NCI-H524 treated with DMSO at 0.1 percent for 48 hours (cell line): ENCODE data around the gene CIDEC.
A peak's percentile ranks its signal among the peaks of the same experiment; 100 is the strongest.
"Not testable (repeated sequence)": the region's sequence is repeated elsewhere in the genome, so short reads cannot be mapped to it uniquely, and the experiment has no call there.

Experiments
- DNase-seq: peaks from one replicate; lab custom pipeline; 2025; lab: John Stamatoyannopoulos, UW

The CIDEC gene

DNA sequence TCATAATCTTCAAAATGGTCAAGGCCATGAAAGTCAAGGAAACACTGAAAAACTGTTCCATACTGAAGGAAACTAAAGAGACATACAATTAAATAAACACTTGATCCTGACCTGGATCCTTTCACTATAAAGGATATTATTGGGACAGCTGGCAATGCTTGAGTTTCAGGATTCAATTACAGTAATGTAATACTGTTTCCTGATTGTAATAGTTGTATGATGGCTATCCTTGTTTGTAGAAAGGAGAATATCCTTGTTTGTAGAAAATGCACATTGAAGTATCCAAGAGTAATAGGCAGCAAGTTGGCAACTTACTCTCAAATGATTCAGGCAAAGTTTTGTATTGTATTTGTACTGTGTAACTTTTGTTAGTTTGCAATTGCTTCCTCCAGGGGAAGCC, 4.6 kb downstream of the CIDEC start:
- no peak for DNase-seq

DNA sequence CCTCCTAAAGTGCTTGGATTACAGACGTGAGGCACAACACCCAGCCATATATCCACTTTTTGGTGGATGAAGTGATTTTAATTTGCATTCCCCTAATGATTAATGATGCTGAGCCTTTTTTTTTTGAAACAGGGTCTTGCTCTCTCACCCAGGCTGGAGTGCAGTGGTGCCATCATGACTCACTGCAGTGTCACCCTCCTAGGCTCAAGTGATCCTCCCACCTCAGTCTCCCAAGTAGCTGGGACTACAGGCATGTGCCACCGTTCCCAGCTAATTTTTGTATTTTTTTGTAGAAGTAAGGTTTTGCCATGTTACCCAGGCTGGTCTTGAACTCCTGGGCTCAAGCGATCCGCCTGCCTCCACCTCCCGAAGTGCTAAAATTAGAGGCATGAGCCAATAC, 8.0 kb downstream of the CIDEC start:
- DNase-seq: not testable (repeated sequence)

DNA sequence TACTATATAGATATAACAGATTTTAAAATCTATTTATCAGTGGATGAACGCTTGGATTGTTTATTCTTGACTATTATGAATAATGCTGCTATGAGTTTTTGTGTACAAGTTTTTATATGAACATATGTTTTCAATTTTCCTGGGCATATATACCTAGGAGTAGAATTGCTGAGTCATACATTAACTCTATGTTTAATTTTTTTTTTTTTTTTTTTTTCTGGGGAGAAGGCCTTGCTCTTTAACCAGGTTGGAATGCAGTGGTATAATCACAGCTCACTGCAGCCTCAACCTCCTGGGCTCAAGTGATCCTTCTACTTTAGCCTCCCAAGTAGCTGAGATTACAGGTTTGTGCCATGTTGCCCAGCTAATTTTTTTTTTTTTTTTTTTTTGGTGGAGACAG, 9.1 kb downstream of the CIDEC start:
- DNase-seq: no peak

DNA sequence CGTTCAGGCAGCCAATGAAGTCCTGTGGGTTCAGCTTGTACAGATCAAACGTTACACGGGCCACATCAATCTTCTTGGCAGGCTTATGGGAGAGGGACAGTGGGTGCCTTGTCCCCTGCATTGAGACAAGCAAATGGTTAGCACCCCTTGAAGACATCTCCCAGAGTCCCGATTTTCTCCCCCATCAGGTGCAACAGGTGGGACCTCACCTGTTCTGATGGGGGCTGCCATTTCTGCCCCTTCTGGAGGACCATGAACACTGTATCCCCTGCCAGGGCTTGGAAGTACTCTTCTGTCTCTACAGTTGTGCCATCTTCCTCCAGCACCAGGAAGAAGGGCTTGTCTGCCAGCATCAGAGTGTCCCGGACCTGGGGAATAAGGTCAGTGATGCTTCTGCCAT, 10.1 kb downstream of the CIDEC start:
- DNase-seq: no peak

DNA sequence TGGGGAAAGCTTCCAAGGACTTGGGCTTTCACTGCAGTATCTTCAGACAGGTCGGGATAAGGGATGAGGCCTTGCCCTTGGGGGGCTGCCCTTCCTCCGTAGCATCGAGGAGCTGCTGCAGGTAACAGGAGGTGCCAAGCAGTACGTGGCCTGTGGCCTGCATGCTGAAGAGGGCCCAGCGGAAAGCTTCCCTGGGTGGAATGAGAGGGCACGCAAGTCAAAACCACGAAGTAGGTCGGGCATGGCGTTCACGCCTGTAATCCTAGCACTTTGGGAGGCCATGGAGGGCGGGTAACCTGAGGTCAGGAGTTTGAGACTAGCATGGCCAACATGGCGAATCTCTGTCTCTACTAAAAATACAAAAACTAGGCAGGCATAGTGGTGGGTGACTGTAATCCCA, 12.9 kb downstream of the CIDEC start:
- DNase-seq: no peak

DNA sequence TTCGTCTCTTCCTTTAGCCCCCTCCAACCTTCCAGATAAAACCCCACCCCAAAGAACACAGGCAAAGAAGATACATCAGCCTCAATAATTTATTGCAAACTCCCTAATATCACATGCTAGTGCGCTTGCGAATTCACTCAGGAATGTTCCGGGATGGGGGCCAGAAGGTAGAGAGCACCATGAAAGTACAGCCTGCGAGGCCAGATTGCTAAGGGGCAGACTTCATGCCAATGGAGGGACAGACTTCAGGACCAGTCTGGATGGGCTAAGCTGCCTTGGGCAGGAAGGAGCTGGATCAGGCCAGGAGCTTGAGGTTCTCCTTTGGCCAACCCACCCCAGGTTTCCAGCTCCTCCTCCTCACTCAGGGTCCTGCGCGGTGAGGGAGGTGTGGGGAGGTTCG, 13.4 kb downstream of the CIDEC start:
- DNase-seq: no peak

DNA sequence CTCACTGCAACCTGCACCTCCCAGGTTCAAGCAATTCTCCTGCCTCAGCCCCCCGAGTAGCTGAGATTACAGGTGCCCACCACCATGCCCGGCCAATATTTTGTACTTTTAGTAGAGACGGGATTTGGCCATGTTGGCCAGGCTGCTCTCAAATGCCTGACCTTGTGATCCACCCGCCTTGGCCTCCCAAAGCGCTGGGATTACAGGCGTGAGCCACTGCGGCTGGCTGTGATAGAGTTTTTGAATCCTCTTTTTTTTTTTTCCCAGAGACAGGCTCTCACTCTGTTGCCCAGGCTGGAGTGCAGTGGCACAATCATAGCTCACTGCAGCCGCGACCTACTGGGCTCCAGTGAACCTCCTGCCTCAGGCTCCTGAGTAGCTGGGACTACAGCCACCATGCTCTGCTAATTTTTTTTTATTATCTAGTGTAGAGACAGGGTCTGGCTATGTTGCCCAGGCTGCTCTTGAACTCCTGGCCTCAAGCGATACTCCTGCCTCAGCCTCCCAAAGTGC, 14.9 kb downstream of the CIDEC start:
- DNase-seq: not testable (repeated sequence)

DNA sequence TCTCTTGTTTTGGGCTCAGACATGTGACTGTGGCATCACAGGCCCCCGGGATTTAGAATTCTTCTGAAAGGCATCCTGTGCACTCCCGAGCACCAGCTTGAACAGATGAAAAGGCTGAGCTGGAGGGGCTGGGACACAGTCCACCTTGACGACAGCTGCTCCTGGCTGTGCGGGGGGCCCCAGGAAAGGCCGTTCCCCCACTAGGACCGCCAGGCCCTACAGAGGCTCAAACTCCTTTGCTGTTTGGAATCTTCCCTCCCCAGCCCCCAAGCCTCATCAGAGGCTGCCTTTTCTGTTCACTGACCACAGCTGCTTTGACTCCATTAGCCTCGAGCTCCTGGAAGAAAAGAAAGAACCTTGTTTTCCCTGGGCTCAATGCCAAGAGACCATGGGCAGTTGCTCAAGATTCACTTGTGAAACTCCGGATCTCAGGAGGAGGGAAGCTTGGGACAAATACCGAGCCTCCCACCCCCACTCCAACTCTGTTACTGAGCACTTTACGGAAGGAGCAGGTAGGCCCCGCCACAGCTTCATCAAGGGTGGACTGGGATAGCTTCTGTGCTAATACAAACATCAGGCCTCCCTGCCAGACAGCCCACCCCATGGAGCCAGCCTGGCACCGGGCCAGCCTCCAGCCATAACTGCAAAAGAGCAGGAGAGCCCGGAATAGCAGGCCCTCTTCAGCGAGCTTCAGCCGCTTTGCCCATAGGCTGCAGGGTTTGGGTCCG, 15.7 kb downstream of the CIDEC start:
- DNase-seq: no peak

DNA sequence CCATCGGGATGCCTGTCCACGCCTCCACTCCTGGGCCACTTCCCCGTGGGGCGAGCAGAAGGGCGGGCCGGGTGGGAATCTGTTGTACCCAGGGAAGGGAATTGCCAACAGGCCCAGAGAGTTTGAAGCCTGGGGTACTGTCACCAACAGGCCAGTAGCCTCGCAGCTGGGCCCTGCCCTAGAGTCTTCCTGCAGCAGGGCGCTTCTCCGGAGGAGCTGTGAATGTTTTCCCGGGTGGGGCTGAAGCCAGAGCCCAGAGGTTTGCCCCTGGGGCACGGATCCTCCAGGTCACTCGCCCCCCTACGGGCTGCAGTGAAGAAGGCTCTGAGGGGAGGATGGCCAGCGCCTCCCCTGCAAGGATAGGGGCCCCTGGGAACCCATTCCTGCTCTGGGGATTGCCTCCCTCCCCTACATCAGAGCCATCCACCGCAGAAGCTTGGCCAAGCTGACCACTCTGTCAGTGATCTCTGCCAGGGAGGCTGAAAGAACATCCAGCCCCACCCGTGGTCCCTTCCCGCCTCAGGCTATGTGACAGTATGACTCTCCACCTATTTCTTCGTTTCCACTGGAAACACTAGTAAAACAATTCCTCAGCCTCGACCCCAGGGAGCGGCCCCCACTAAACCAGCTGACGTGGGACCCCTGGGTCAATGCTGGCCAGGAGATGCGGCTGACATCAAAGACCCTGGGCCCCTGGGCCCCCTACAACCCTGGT, 16.8 kb downstream of the CIDEC start:
- no peak for DNase-seq

DNA sequence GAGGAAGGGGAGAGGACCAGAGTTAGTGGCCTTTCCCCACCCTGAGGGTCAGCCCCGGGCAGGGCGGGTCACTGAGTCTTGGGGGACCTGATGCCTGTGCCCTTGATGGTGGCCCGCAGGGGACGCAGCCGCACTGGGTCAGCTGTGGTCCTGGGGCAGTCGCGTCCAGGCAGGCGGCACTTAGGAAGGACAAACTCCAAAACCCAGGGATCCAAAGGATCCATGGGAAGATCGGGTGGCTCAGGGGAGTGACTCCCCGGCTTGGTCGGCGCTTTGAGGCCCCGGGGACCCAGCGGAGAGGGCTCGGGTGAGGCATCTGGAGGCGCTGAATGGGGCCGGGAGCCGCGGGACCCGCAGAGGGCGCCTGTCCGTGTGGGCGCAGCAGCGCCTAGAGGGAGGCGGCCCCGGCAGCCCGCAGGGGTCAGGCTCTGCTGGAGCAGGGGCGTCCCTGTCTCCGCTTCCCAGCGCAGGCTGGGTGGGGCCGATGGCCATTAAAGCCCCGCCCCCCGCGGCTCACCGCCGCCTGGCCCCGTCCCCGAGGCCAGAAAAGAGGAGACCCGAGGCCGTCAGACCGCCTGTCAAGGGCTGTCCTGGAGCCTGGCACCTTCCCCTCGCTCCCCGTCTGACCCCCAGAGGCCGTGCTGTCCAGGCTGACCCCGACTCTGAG, 17.5 kb downstream of the CIDEC start:
- no peak for DNase-seq

DNA sequence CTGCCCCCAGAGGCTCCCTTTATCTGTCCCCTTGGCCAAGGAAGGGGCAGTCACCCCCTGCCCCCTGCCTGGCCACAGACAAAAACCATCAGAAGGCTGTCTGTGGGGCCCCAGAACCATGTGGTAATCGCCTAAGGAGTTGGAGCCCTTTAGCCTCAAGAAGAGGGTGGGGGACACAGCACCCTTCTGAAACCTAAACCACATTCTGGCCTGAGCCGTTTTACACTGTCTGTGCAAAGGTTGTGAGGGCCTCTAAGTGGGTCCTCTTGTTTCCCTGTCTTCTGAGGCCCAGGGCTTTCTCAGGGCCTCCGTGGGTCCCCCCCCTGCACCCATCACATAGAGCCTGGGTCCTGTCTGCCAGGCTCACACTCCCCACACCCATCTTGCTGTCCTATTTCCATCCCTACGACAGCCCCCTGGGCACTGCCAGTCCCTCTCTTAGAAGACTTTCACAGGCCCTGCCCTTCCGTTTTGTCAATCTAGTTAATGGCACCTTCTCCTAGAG, 18.4 kb downstream of the CIDEC start:
- DNase-seq: no peak

DNA sequence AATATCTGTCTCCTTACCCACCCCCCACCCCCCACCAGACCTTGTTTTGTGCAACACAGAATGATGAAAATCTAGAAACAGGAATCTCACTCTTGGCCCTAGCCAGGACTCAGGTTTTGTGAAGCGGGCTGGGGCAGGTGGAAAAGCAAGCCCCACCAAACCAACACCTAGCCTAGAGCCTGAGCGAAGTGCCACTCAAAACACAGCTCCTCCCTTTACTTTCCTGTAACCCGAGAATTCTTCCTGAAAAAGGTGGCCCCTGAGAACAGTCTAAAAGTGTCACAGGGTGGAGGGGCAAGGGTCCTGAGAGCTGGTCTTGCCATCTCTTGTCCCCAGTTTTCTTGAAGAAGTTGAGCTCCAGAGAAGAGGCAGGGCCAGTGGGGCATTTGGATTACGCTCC, 18.9 kb downstream of the CIDEC start:
- no peak for DNase-seq

DNA sequence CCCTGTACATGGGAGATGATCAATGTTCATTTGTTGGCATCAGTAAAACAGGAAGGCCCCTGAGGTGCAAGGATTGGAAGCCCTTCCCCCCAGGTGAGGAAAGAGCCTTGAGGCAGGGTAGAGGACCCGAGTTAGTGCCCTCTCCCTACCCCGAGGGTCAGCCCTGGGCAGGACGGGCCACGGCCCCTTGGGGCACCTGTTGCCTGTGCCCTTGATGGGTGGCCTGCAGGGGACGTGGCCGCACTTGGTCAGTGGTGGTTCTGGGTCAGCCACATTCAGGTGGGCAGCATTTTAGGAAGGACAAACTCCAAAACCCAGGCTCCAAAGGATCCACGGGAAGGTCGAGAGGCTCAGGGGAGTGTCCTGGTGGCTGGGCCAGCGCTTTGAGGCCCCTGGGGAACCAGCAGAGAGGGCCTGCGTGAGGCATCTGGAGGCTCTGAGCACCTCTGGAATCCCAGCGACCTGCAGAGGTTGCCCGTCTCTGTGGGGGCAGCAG, 20.5 kb downstream of the CIDEC start:
- DNase-seq: no peak

DNA sequence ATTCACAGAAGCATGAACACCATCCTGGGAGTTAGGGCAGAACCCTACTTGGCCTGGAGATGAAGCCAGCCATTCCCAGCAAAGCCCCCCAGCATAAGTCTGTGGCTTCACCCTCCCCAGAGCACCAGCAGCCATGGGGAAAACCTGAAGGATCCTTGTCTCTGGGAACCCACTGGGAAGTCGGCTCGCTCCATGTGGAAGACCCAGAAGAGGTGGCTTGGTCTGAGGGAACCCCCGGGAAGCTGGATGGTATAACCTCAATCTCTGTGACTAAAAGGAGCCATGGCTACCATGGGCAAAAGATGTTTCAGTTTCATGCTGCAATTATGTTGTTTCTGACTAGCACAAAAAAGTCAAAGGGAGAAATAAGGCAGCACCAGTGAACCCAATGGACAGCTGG, 24.5 kb downstream of the CIDEC start:
- DNase-seq: no peak

DNA sequence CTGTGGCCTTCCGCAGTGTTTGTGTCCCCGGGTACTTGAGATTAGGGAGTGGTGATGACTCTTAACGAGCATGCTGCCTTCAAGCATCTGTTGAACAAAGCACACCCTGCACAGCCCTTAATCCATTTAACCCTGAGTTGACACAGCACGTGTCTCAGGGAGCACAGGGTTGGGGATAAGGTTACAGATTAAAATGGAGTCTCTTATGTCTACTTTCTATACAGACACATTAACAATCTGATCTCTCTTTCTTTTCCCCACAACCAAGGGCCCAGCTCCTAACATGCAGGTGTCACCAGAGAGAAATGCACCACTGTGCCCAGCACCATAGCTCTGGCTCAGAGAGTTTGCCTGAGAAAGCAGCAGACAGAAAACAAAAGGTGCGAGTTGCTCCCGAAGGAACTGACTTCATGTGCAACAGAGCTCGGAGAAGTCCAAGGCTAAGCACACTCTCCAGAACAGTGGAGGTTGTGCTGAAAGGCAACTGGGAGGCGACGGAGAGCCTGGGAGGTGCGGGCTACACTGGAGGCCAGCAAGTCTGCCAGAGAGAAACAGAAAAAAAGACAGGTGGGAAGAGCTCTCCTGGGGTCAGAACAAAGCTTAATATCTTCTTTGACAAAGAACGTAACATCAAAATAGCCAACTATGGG, 25.6 kb downstream of the CIDEC start:
- DNase-seq: peak; percentile 69

DNA sequence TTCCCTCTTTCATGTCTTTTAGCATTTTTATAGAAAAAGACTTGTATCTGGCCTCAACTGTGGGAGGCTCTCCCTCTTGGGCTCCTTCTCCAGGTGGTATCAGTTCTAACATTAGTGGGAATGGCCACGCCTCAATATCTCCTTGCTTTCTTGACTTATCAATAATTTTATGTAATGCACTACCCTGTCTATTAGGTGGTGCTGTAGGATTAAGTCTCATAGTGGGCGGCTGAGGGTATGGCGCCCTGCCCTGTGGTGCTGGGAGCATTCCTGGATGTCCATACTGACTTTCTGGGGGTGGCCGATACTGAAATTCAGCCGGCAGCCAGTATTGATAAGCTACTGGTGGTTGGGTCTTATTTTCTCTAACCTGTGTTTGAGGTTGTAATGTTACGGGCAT, 27.5 kb downstream of the CIDEC start:
- DNase-seq: no peak

DNA sequence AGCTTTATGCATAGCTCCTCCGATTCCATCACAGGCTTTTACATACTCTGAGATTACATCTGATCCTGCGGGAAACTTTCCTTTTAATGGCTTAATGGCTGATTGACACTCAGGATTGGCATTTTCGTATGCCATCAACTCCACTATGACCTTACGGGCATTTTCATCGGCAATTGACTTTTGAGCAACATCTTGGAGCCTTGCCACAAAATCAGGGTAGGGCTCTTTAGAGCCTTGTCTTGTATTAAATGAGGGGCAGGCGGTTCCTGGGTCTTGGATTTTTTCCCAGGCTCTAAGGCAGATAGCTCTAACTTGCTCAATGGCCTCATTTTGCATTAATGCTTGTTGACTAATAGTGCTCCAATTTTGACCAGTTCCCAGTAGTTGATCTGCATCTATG, 28.1 kb downstream of the CIDEC start:
- DNase-seq: not testable (repeated sequence)

DNA sequence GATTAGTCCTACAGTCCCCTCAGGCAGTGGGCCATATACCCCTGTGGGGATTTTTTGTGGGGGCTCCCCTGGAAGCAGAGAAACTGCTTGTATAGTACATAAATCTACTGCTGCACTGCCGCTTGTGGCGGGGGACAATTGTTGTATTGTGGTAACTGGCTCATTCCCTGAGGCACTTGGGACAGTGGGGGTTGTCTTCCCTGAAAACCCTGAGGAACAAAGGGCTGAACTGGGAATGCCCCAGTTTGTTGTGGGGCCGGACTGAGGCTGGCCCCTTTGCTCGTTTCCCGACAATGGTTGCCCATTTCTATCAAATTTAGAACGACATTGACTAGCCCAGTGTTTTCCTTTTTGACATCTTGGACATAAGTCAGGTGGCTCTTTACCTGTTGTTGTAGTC, 28.7 kb downstream of the CIDEC start:
- DNase-seq: not testable (repeated sequence)

DNA sequence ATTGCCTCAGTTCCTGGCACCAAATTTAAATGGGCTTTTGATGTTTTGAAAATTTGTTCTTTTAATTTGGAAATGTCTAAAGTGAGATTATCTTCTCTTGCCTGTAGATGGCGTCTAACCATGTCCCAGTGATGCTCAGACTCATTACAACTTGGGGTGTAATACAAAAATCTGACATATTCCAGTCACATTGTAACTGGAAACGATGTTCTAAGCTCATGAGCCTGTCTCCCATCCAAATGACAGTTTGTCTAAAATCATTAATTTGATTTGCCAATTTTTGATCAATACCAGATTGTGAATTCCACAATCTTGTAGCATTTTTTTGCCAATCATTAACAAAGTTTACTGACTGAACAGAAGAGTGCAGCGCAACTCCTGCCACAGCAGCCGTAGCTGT, 31.2 kb downstream of the CIDEC start:
- DNase-seq: not testable (repeated sequence)

DNA sequence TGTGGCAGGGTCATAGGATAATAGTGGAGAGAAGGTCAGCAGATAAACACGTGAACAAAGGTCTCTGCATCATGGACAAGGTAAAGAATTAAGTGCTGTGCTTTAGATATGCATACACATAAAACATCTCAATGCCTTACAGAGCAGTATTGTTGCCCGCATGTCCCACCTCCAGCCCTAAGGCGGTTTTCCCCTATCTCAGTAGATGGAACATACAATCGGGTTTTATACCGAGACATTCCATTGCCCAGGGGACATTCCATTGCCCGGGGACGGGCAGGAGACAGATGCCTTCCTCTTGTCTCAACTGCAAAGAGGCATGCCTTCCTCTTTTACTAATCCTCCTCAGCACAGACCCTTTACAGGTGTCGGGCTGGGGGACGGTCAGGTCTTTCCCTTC, 32.2 kb downstream of the CIDEC start:
- DNase-seq: not testable (repeated sequence)

DNA sequence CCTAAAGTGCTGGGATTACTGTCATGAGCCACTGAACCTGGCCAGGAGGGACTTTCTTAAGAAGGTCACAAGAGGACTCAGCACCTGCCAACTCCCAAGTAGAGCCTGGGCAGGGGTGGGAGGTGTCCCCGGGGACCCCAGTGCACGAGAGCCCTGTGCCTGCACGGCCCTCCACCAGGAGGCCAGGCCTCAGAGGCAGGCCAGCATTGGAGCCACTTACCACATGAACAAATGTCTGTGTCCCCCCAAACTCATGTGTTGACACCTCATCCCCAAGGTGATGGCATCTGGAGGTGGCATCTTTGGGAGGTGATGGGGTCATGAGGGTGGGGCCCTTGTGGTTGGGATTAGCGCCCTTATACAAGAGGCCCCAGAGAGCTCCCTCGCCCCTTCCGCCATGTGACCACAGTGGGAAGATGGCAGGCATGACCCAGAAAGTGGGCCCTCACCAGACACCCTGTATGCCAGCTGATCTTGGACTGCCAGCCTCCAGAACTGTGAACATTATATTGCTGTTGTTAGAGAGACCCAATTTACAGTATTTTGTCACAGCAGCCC, 33.0 kb downstream of the CIDEC start:
- no peak for DNase-seq

DNA sequence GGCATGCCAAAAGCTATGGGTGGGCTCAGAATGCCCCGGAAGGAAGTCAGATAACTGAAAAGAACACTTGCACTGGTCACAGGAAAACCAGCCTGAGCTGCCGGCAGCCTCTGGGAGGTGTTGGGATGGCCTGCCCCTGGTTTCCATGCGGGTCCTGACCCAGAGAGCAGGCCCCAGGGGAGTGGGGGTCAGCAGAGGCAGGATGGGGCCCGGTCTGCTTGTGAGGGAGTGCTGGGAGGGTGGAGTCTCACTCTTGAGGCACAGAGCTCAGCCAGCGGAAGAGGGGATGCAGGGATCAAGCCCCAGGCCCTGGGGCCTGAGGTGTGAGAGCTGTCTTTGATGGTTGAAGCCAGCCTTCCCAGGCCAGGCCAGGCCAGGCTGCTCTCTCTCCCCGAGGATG, 33.8 kb downstream of the CIDEC start:
- DNase-seq: no peak
